Superior temporal gyrus (tissue), 1 donor: ENCODE measurements around the gene SAG.
"Not testable (repeated sequence)": the region's sequence is repeated elsewhere in the genome, so short reads cannot be mapped to it uniquely, and the experiment has no call there.

Experiments
- DNase-seq: peaks from one replicate; pipeline ENCODE4 v3.0.0-alpha.2; 2016; ENCODE audit errors: extremely low spot score

SAG gene

DNA sequence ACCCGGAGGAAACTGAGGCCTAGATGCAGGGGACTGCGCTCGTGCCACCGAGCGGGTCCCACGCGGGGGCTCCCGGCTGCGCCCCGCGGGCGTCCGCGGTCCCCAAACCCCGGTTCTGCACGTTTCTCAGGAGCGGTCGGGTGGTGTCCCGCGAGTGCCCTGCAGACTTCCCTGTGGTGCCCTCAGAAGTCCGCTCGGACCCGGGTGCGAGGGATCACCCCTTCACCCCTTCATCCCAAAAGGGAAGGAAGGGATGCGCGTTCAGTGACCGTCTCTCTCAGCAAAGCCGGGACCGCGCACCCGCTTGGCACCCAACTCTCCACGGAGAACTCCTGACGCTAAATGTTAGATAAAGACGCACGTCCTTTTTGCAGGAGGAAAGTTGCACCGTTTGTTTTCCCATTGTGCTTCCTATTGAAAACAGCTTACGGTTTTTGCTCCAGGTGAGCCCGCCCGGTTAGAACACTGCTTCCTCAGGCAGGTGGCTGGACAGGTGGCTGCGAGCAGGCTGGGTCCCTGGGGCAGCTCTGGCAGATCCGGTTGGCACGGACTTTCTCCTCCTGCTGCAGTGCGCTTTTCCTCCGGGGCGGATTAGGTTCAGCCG, 47.5 kb downstream of the SAG start:
- peak; percentile 25 for DNase-seq

DNA sequence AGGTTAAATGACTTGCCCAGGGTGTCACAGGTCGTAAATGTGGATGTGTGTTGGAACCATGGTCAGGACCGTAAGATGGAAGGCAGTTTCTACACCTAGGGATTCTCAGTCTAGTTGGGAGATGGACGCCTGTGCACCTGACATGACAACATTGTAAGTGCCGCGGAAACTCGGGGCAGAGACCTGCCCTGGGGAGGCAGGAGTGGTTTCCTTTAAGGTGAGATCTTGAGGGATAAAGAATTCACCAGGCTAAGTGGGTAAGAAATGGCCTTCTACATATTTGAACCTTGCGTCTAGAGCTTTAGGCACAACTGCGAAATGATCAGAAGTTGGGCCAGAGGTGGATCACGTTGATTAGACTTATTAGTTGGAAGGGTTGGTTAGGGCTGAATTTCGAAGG, 48.3 kb downstream of the SAG start:
- no peak for DNase-seq

DNA sequence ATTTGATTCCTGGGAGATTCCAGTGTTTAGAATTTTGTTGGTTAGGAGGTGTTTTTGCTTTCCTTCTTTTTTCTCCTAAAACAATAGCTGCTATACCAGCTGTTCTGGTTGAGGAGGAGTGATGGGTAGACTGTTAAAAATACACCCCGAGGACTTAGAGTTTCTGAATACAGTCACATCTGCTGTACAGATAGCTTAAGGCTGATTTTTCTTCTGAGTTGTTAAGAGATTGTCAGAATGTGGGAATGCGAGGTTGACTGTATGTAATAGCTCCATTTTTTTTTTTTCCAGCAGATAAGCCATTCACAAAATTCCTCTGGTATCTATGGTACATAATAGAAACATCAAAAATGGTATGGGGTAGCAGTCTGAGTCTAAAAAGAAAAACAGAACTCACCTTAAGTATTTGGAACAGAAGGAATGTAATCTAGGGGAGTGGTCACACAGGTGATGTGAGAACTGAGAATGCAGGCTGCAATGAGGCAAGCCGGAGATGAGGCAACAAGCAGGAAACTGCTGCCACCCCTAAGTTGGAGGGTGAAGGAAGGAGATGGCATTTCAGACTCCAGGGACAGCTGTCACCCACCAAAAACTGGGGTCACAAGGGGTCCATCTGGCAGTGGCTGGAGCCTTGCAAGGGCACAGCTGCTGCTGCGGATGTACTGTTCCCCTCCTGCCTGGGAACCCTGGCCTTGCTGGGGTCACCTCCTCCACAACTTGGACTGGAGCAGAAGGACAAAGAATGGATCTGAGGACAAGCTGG, 49.1 kb downstream of the SAG start:
- DNase-seq = peak; percentile 50

DNA sequence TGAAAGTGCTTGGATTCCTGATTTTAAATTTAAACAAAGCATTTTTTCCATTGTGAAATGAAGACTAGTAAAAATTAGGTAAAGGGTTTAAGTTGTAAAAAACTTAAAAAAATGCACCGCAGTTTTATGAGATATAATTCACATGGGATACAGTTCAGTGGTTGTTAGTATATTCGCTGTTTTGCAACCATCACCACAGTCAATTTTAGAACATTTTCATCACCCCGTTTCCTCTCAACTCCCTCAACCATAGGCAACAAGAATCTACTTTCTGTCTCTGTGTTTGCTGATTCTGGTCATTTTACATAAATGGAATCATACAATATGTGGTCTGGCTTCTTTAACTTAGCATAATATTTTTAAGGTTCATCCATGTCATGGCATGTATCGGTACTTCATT, 50.7 kb downstream of the SAG start:
- DNase-seq = no peak

DNA sequence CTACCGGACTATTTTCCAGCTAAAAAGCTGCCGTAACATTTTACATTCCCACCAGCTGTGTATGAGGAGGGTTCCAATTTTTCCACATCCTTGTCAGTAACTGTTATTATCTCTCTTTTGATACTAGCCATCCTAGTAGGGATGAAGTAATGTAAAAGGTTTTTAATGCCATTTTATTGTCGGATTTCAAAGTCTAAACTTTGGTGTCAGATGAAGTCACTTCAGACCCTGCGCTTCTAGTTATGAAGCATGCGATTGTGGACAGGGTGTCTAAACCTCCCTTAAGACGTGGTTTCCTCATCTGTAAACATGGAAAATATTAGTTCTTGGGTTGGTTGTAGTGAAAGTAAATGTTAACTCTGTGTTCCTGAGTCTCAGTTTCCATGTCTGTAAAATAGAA, 51.3 kb downstream of the SAG start:
- no peak for DNase-seq

DNA sequence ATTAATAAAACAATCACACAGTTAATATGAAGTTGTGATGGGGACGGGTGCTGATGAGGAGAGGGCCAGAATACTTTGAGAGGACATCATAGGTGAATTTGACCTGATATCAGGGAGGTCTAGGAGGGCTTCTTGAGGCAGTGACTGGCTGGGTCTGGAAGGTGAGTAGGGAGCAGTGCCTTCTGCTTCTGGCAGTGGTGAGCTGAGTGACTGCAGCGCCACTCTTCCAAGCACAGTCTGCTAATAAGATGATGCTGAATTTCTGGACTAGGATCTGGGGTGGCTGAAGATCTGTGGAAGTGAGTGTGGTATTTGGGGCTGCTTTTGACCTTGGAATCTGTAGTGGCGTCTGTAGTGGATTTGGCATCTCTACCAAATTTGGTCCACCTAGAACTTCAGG, 52.2 kb downstream of the SAG start:
- no peak for DNase-seq

DNA sequence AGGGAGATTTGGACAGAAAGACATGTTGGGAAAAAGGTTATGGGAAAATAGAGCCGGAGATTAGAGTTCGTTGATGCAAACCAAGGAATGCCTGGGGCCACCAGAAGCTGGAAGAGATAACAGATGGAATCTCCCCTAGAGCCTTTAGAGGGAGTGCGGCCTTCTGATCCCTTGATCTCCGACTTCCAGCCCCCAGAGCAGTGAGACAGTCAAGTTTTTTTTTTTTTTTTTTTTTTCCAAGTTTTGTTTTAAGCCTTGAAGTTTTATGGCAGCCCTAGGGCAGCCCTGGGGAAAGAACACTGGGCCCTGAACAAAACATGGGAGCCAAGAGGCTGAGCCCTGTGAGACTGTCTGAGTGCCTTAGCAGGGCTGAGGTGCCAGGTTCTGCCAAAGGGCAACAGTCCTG, 53.2 kb downstream of the SAG start:
- DNase-seq = no peak

DNA sequence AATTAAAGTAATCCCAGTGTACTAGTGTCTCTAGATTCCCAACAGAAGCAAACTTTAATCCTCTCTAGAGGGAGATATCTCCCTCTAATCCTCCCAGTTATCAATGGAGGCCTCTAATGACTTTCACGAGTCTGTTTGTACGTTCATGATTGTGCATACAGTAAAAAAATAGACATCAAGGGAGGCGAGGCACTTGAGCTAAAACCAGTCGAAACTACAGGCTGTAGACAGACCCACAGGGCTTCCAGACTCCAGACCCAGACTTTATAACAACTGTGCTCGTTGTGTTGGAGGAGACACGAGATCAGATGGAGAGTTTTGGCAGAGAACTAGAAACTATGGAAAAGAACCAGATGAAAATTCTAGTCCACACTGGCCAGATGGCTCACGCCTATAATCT, 53.7 kb downstream of the SAG start:
- DNase-seq = no peak

DNA sequence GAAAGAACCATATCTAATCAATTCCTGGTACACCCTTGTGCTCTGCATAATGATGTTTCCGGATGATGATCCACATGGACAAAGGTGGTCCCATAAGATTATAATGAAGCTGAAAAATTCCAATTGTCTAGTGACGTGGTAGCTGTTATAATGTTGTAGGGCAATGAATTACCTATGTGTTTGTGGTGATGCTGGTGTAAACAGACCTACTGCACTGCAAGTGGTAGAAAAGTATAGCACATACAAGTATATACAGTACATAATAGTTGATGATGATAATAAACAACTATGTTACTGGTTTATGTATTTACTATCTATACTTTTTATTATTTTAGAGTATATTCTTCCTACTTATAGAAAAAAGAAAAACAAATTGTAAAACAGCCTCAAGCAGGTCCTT, 55.1 kb downstream of the SAG start:
- DNase-seq = no peak

DNA sequence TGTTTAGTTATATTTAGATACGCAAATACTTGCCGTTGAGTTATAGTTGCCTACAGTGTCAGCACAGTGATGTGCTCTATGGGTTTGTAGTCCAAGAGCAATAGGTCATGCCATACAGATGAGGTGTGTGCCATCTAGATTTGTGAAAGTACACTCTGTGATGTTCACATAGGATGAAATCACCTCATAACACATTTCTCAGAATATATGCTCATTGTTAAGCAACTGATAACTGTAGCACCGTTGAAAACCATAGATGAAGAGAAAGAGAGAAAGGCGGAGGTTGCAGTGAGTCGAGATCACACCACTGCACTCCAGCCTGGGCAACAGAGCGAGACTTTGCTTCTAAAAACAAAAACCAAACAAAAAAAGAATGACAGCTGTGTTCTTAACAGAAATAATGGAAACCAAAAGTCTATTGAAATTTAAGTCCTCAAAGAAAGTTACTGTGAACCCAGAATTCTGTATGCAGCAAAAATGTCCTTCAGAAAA, 56.2 kb downstream of the SAG start:
- DNase-seq = no peak

DNA sequence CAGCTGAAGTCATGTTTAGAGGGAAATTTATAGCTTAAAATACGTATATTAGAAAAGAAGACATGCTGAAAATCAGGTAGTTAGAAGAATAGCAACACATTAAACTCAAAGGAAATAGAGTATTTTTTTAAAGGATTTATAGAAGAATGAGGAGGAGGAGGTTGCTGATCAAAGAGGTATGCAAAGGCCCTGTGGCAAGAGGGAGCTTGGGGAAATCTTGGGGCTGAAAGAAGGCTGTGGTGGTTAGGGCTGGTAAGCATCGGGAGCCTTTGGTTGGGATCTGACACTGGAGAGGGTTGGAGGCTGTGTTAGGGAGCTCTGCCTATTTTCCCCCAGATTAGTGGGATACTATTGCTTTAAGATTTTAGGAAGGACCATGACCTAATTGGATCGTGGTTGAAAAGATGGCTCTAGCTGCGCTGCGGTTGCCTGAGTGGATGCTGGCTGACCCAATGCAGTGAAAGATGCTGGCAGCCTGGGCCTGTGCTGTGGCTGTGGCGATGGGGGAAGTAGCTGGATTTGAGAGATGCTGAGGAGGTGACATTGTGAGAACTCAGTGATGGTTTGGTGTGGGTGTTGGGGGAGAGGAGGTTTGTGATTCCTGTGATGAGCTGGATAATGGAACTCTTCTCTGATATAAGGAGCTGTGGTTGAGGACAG, 58.4 kb downstream of the SAG start:
- DNase-seq = no peak

DNA sequence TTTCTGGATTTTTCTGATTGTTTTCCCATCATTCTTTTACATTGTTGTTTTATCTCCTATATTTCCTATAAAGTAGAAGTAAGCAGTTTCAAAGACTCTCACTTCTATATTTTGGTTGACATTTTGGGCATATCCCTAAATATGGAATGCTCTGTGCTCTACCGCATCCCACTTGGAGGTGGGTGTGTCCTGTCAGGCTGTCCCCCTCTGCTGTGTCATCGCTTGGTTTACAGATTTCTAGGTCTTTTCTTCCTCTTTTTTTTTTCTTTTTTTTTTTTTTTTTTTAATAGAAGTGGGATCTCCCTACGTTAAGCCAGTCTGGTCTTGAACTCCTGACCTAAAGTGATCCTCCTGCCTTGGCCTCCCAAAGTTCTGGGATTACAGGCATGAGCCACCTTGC, 60.0 kb downstream of the SAG start:
- no peak for DNase-seq

DNA sequence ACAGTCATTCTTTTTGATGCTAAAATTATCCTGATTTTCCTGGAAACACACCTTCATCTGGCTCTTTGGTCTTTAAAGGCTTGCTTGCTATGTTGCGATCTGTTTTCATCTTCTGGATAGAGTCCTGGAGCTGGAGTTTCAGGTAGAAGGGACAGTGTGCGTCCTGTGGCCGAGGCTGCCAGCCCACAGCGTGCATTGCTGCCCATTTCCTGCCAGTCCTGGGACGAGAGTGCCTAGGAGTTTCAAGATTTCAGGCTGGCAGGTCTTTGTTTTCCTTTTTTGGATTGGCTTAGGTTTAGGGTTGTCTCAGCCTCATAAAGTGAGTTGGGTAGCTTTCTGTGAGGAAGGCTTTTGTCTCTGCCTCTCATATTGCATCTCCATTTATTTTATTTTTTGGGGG, 61.1 kb downstream of the SAG start:
- no peak for DNase-seq

DNA sequence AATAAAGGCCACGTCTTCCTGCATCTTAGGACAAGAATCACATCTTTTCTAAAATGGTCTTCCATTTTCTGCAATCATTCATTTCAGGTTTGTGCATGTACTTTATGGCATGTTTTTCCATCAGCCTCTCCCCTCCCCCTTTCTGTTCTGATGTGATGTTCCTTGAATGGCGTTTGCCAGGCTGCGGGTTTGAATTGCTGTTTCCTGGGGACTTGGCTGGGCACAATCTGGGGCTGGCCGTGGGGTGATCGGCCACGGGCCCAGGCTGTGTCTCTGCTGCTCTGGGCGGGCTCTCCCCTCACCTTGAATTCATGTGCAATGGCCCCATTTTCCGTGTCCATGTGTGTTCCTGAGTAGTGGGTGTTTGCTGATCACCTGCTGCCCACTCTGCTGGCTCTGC, 61.8 kb downstream of the SAG start:
- no peak for DNase-seq

DNA sequence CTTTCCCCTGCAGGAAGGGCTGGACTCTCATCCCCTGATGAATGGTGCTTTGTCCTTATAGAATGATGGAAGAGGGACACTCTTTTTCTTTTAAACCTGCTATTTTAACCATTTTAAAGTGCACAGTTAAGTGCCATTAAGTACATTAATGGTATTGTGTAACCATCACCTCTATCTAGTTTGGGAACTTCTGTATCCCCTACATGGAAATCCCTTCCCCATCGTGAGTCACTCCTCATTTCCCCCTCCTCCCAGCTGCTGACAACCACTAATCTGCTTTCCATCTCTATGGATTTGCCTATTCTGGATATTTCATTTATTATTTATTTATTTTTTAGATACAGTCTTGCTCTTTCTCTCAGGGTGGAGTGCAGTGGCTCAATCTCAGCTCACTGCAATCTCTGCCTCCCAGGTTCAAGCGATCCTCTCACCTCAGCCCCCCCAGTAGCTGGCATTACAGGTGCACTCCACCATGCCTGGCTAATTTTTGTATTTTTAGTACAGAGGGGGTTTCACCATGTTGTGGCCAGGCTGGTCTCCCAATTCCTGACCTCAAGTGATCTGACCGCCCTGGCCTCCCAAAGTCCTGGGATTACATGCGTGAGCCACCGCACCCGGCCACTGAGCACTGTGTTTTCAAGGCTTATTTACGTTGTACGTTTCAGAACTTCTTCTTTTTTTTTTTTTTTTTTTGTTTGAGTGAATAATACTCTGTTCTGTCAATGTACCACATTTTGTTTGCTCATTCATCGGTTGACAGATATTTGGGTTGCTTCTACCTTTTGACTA, 62.5 kb downstream of the SAG start:
- DNase-seq = no peak

DNA sequence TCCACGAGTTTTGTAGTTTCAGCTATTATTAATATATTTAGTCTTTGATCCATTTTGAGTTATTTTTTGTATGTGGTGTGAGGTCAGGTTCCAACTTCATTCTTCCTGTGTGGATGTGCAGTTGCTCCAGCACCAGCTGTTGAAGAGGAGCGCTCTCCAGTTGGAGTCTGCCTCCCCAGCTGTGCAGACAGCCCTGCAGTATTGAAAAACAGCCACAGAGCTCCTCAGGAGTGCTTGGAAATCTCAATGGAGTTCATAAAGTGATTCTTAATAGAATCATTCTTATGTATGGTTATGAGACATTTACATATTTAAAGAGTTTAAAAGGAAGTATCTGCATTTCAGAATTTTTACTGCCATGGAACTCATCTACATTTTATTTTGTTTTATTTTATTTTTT, 64.0 kb downstream of the SAG start:
- DNase-seq = no peak

DNA sequence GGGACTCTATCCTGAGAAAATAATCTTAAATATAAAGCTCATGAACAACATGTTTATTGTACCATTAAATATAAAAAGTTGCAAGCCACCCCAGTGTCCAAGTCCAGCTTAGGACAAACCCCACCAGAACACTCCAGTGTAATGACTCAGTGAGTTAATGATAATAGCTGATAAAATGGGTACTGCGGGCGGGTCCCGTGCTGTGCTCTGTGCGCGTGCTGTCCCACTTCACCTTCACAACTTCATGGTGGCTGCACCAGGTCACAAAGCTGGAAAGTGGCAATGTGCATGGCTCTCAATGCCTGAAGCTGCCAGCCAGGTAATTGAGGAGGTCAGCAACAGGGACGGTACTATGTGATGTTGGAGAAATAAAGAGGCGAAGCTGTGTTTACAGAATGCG, 65.2 kb downstream of the SAG start:
- no peak for DNase-seq

DNA sequence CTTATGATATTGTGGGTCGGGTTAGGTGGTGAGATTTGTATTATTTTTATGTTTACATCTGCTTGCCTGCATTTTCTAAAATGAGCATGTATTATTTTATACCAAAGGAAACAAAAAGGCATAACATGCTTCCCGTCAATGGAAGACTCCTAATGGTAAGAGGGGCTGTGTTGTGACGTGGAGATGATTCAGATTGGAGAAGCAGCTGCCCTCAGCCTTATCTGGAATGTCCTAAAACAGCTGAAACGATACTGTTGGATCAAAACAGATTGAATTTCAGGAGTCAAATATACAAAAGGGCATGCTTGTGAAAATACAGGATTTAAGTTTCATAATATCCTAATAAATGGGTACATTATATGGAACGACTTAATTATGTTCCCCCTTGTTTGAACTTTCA, 65.7 kb downstream of the SAG start:
- DNase-seq = no peak

DNA sequence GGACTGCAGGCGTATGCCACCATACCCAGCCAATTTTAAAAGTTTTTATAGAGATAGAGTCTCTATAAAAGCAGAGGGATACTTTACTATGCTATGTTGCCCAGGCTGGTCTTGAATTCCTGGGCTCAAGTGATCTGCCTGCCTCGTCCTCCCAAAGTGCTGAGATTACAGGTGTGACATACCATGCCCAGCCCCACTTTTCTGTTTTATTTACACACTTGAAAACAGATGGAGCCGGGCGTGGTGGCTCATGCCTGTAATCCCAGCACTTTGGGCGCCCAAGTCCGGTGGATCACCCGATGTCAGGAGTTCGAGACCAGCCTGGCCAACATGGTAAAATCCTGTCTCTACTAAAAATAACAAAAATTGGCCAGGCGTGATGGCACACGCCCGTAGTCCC, 67.2 kb downstream of the SAG start:
- DNase-seq = not testable (repeated sequence)

DNA sequence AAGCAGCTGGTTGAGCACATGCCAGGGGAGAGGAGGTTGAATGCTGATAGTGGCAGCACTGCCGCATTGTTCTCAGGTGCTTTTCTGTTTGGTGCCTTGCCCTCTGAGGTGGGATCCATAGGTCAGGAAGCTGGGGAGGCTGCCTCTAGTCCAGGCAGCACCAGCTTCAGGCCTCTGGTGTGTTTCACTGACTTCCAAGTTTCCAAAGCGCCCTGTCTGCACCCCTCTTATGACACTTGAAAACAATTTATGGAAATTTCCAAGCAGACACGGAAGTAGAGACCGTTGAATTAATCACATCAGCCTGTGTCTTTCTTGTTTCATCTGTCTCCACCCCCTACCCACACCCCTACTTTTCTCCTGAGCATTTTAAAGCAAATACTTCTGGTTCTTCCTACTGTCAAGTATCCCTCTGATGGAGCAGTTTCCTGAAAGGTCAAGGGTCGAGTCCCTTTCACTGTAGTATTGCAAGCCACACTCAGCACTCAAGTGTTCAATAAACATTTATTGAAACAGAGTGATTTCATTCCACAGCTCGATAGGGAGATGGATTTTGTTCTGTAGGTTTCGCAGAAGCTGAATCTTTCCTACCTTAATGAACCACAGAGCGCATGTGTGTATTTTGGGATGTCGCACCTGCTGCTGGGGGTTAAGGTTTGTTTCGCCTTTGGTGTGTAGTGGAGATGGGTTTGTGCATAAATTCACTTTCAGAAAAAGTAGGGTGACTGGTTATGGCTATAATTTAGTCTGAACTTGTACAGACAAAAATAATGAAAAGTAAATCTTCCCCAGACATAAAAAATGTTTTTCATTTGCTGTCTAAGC, 68.1 kb downstream of the SAG start:
- DNase-seq = no peak

DNA sequence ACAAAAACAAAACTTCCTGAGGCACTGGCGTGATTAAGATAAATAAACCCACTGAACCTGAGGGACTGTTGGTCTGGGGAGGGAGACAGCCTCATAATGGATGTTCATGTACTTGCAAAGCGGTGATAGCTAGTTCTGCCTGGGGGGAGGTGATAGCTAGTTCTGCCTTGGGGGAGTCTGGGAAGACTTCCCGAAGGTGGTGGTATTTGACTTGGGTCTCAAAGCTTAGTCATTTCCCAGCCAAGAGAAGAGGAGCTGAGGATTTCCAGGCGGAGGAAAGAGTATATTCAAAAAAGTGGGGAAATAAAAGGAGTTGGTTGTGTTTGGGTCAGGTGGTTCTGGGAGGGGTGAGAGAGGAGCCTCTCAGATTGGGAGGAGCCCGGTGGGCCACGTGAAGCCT, 71.4 kb downstream of the SAG start:
- DNase-seq = no peak
